K562 (cell line): ENCODE measurements around the gene XPR1. TPM values are rescaled to one million over a fixed set of nuclear protein-coding genes. Genes with fewer than 3 reads are reported as not detected.

ENCODE experiments used
- ATAC-seq: fragments of 200-7000 bp; cut with Tn5 transposase; 3 replicates; pipeline ENCODE4 v1.9.1; 2020; ENCODE audit warnings: moderate library complexity
- BruUV-seq: library from RNA; stranded (reverse); fragments of 400-500 nt; replicated peaks from 2 replicates; lab custom pipeline; 2021; lab: Mats Ljungman, UMichigan
- CTCF ChIA-PET: fragments of 300-600 bp; formaldehyde crosslinking; extraction: SDS; loops from one replicate; lab custom pipeline; 2021; ENCODE audit warnings: low intra/inter-chr PET ratio; lab: Yijun Ruan, JAX
- POLR2A ChIA-PET: fragments of 300-600, 350-650 bp; sonication (Branson Sonifier 250); formaldehyde crosslinking; extraction: SDS; loops from one replicate; lab custom pipeline; 2021; ENCODE audit warnings: antibody characterized with exemption, inconsistent platforms; lab: Yijun Ruan, JAX
- DNase-seq, 4 experiments: peaks; one replicate each; pipeline versions ENCODE4 v3.0.0 to v3.0.0-alpha.2; 2011 to 2018; ENCODE audit warnings: low spot score in 3 of 4, mixed read lengths in 3 of 4; ENCODE audit errors: extremely low read depth in 1 of 4
- FAIRE-seq: peaks from 2 replicates; lab custom pipeline; 2011; peaks lifted over from hg19 to GRCh38; lab: Jason Lieb, UNC
- H2AFZ ChIP-seq: 2 replicates; pipeline ENCODE4 v1.6.0; 2011; ENCODE audit warnings: low read depth, low read length, control low read depth, inconsistent platforms
- H3K27ac ChIP-seq: fragments of 200-600 bp; 3 replicates; pipeline ENCODE4 v1.8.0; 2011; ENCODE audit warnings: low read depth, mild to moderate bottlenecking, control low read depth, inconsistent platforms, low read length, moderate library complexity, mixed read lengths; ENCODE audit errors: extremely low read depth
- H3K27me3 ChIP-seq, 2 experiments: fragments of 300-600 bp in 1 of 2; 2 replicates in 1 of 2; 3 replicates in 1 of 2; pipeline versions ENCODE4 v1.6.0 to v1.8.0; 2011; ENCODE audit warnings: inconsistent platforms in 2 of 2, low read length in 2 of 2, mild to moderate bottlenecking in 1 of 2, mixed read lengths in 1 of 2, moderate library complexity in 1 of 2; ENCODE audit not compliant: control insufficient read depth in 2 of 2, insufficient read depth in 2 of 2
- H3K36me3 ChIP-seq: fragments of 300-600 bp; 3 replicates; pipeline ENCODE4 v1.8.0; 2011; ENCODE audit warnings: mild to moderate bottlenecking, low read length, inconsistent platforms; ENCODE audit not compliant: control insufficient read depth, insufficient read depth
- H3K4me1 ChIP-seq, 2 experiments: fragments of 200-600 bp in 1 of 2; replicated peaks in 1 of 2; 2 replicates in 1 of 2; 3 replicates in 1 of 2; pipeline versions ENCODE4 v1.5.1 to v1.8.0; 2011; ENCODE audit warnings: inconsistent platforms in 2 of 2, low read length in 2 of 2, mild to moderate bottlenecking in 1 of 2, mixed read lengths in 1 of 2, moderate library complexity in 1 of 2; ENCODE audit not compliant: control insufficient read depth in 2 of 2, insufficient read depth in 2 of 2
- H3K4me2 ChIP-seq: 2 replicates; pipeline ENCODE4 v1.6.1; 2011; ENCODE audit warnings: low read length, control low read depth, inconsistent platforms, mixed read lengths; ENCODE audit not compliant: insufficient read depth
- H3K4me3 ChIP-seq: fragments of 200-600 bp; sonication (generic), shearing (Covaris generic); 2 replicates; pipeline ENCODE4 v1.5.1; 2016; ENCODE audit warnings: control low read depth, inconsistent platforms
- H3K79me2 ChIP-seq: fragments of 200-600 bp; 3 replicates; pipeline ENCODE4 v1.8.0; 2011; ENCODE audit warnings: low read length, inconsistent platforms; ENCODE audit not compliant: control insufficient read depth, insufficient read depth
- H3K9ac ChIP-seq, 2 experiments: 2 replicates each; pipeline versions ENCODE4 v1.6.0 to v1.6.1; 2011; ENCODE audit warnings: low read depth in 2 of 2, low read length in 2 of 2, control low read depth in 1 of 2, inconsistent platforms in 1 of 2, mild to moderate bottlenecking in 1 of 2, mixed read lengths in 1 of 2; ENCODE audit not compliant: insufficient read depth in 1 of 2
- H3K9me1 ChIP-seq: one replicate; pipeline ENCODE4 v1.6.0; 2011; ENCODE audit warnings: inconsistent platforms, mild to moderate bottlenecking, low read length, moderate library complexity; ENCODE audit not compliant: control insufficient read depth, insufficient read depth
- H3K9me3 ChIP-seq: replicated peaks from 2 replicates; pipeline ENCODE4 v1.5.1; 2011; ENCODE audit warnings: low read depth, low read length, inconsistent platforms; ENCODE audit not compliant: control insufficient read depth, insufficient read depth
- H4K20me1 ChIP-seq: replicated peaks from 2 replicates; pipeline ENCODE4 v1.6.1; 2011; ENCODE audit warnings: low read length, inconsistent platforms, mixed read lengths; ENCODE audit not compliant: control insufficient read depth, insufficient read depth
- ZFPM2 ChIP-seq: fragments of 250-450 bp; sonication (Bioruptor Pico); IDR thresholded peaks from 2 replicates; pipeline ENCODE4 v1.5.1; 2022; ENCODE audit warnings: mild to moderate bottlenecking
- WGBS: fragments of 100-300 bp; shearing (Covaris generic); methylation state at CpG from one replicate; pipeline ENCODE4 v1.1.6; 2016; ENCODE audit warnings: low coverage, mixed read lengths; ENCODE audit not compliant: insufficient coverage; ENCODE audit errors: missing lambda C conversion rate; 5-methylcytosine and 5-hydroxymethylcytosine counted together
- in situ Hi-C: fragments of 300-500 bp; cut with MboI; formaldehyde crosslinking; loops from 4 replicates; pipeline ENCODE4 v1.15.0; 2018; ENCODE audit warnings: inconsistent platforms, mixed read lengths
- intact Hi-C: fragments of 100-400 bp; cut with micrococcal nuclease; formaldehyde crosslinking; loops from 2 replicates; pipeline ENCODE4 v1.14.2; 2022
- polyA plus RNA-seq, 8 experiments: library from polyadenylated mRNA; depleted of rRNA in 4 of 8; stranded (reverse) in 5 of 8; unstranded in 3 of 8; fragments of >200 nt; fragmentation: Nextera tagmentation in 2 of 8; fragmentation: Illumina TruSeq in 1 of 8; extraction: Ambion mirVana in 2 of 8; extraction: Trizol in 1 of 8; gene quantifications; 2 replicates each; pipeline versions ENCODE4 v1.2.1 to v1.2.3, GENCODE V29; 2011 to 2014; ENCODE audit warnings: inconsistent platforms in 1 of 8, missing spikeins in 1 of 8
- total RNA-seq, 7 experiments: library from RNA; depleted of rRNA in 6 of 7; stranded (reverse); fragments of >200 nt in 6 of 7; fragmentation: Illumina TruSeq in 2 of 7; extraction: Trizol in 2 of 7; gene quantifications; 2 replicates each; pipeline versions ENCODE4 v1.2.1 to v1.2.3, GENCODE V29; 2011 to 2021; ENCODE audit warnings: low replicate concordance in 1 of 7
- TF ChIP-seq, protein P1 (sequence below): sonication (generic); formaldehyde crosslinking; IDR thresholded peaks from 2 replicates; pipeline ENCODE4 v1.8.1; 2023; ENCODE audit warnings: mild to moderate bottlenecking, missing genetic modification reagents

The XPR1 gene
- total and polyA plus RNA-seq, 9 of the 15 experiments (the other 6 are each of a cell fraction or from before 2014, with no cell fraction given): 3.0 to 66.2 (median 38.6) TPM

DNA sequence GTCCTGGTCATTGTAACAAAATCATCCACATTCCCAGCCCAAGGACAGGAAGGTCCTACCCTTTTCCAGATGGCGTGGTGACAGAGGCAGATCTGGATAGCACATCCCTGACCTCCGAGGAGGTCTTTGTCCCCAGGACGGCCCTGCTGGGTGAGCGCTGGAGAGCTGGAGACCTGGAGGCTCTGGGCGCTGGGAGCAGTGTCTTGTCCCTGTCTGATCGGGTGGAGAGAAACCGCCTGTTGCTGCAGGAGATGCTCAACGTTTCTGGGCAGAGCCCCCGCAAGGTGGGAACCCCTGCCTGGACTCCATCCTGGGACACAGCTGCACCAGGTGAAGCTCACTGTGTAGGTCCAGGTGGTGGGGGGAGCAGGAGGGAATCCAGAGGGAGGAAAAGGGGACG lies 284.9 kb downstream of the XPR1 start:
- H3K4me2 ChIP-seq: no peak overlapping the region
- DNase-seq (no peak), FAIRE-seq (no peak), ATAC-seq (no peak)
- H3K9ac ChIP-seq: no peak overlapping the region
- ChIA-PET CTCF (no interaction called here), POLR2A (no interaction called here)
- TF ChIP-seq, protein P1, sequence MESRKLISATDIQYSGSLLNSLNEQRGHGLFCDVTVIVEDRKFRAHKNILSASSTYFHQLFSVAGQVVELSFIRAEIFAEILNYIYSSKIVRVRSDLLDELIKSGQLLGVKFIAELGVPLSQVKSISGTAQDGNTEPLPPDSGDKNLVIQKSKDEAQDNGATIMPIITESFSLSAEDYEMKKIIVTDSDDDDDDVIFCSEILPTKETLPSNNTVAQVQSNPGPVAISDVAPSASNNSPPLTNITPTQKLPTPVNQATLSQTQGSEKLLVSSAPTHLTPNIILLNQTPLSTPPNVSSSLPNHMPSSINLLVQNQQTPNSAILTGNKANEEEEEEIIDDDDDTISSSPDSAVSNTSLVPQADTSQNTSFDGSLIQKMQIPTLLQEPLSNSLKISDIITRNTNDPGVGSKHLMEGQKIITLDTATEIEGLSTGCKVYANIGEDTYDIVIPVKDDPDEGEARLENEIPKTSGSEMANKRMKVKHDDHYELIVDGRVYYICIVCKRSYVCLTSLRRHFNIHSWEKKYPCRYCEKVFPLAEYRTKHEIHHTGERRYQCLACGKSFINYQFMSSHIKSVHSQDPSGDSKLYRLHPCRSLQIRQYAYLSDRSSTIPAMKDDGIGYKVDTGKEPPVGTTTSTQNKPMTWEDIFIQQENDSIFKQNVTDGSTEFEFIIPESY (CRISPR knock-in tag): 0 out of 2 replicates have a peak, but pooled peaks have one; percentile 2
- TF ChIP-seq ZFPM2 (CRISPR knock-in tag): no peak
- H3K9me3 ChIP-seq: no peaks in the 10 kb centered on the region
- WGBS: 47% methylated on average over 9 of the region's 10 CpGs
- BruUV-seq: no TSS peak
- peaks cover 13 to 30% of the 10 kb centered on the region in 2 experiments; a peak in 4 of 5 replicates for H3K4me1 ChIP-seq
- no peaks in the 10 kb centered on the region for H3K36me3 ChIP-seq
- H4K20me1 ChIP-seq: no peaks in the 10 kb centered on the region
- no peaks in the 10 kb centered on the region for H3K9me1 ChIP-seq
- no peak overlapping the region for H3K4me3 ChIP-seq
- intact Hi-C loops: no loop called here
- H3K27me3 ChIP-seq: no peaks in the 10 kb centered on the region; a peak in 1 of 5 replicates
- in situ Hi-C loops: no loop called here
- H3K27ac ChIP-seq: no peak overlapping the region
- H3K79me2 ChIP-seq: no peaks in the 10 kb centered on the region
- H2AFZ ChIP-seq: no peak overlapping the region
